HG03457 (cell line): ENCODE data around the gene PER1.
"Not testable (repeated sequence)": the region's sequence is repeated elsewhere in the genome, so short reads cannot be mapped to it uniquely, and the experiment has no call there.

ENCODE experiments used
- ATAC-seq: cut with Tn5 transposase; IDR thresholded peaks from one replicate; pipeline ENCODE4 v1.9.1; 2021; ENCODE audit warnings: moderate number of reproducible peaks; ENCODE audit not compliant: unreplicated experiment

PER1 gene

DNA sequence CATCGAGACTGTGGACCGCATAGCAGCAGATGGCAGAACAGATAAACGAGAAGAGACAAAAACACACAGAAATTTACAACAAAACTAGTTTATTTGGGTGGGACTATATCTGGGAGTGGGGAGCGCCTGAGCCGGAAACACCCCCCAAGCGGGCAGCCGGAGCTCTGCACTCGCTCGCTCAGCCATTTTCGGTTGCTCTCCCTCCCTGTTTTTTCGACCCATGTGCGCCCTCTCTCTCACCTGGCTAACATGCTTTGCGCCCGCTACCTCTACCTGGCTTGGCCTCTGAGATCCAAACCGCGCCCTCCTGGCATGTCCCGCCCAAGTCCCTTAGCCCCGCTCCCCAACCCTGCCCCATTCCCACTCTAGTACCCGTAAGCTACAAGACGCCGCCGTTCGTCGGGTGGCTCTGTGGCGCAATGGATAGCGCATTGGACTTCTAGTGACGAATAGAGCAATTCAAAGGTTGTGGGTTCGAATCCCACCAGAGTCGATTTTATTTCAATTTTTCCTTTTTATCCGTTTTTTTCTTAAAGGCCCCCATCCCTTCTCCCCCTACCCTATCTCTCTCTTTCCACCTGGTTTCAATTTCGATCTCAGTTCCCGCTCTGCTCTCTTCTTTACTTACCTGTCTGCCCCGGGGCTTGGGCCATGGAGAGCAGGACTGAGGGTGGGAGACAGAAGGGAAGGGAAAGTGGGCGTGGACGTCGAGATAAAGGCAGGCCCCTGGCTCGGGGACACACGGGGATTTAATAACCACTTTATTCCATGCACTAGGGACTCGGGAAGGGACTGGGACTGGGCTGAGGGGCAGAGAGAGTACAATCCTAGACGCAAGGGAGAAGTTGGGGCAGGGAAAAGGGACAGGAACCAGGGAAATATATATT, 31.4 kb downstream of the PER1 start:
- no peak for ATAC-seq

DNA sequence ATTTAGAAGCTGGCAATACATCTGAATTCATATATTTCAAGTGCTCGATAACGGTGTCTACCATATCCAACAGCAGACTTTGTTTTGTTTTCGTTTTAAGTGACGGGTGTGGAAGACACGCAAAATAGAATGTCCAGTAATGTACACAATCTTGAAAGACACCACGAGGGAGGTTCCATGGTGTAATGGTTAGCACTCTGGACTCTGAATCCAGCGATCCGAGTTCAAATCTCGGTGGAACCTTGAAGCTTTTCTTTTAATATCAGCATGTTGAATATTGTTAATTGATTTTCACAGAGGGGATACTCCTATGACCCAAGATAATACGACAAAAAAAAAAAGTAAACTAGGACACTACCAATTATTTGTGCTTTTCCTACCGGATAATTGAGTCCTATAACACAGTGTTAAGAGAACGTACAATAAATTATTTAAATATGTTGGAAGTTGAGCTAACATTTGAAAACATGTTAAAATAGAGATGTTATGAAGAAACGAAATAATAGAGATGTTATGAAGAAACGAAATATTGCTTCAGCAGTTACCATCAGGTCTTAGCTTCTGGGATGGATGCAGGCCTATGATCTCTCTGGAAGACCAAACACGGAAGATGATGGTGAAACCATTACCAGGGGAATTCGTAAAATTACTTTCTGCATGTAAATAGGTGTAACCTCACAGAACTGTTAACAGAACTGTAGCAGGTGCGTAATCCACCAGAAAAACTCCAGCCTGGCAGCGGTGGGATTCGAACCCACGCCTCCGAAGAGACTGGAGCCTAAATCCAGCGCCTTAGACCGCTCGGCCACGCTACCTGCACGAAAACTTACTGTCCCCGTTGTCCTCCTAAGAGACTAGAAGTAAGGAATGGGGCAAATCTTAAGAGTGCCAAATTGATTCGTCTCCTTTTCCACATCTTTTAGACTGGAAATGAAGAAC, 32.4 kb downstream of the PER1 start:
- ATAC-seq = peak; percentile 25

DNA sequence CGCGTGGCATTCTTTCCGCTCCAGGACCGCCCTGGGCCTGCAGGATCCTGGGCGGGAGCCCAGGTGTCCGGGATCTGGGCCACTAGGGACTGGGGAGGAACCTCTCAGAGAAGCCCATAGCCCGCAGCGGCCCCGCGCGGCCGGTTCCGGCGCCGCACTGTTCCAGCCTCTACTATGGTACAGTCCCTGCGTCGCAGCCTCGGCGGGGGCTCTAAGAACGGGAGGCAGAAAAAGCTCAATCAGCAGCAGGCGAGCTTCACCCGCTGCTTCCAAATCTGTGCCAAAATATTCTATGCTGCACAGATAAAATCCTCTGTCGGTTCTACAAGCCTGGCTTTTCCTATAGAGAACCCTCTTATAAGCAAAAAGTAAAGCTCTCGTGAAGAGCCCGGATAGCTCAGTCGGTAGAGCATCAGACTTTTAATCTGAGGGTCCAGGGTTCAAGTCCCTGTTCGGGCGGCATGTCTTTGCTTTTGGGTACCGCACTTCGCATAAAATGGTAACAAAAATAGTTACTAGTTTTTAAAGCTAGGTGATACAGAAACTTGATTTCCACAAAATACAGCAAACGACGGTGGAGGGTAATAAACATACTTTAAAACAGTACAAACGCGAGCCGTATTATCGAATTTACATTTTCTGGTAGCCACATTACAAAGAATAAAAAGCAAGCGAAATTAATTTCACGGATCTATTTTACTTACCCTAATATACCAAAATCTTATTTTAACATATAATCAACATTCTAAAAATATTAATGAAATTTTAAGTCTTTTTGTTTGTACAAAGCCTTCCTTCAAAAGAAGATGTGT, 33.2 kb downstream of the PER1 start:
- ATAC-seq = peak; percentile 28

DNA sequence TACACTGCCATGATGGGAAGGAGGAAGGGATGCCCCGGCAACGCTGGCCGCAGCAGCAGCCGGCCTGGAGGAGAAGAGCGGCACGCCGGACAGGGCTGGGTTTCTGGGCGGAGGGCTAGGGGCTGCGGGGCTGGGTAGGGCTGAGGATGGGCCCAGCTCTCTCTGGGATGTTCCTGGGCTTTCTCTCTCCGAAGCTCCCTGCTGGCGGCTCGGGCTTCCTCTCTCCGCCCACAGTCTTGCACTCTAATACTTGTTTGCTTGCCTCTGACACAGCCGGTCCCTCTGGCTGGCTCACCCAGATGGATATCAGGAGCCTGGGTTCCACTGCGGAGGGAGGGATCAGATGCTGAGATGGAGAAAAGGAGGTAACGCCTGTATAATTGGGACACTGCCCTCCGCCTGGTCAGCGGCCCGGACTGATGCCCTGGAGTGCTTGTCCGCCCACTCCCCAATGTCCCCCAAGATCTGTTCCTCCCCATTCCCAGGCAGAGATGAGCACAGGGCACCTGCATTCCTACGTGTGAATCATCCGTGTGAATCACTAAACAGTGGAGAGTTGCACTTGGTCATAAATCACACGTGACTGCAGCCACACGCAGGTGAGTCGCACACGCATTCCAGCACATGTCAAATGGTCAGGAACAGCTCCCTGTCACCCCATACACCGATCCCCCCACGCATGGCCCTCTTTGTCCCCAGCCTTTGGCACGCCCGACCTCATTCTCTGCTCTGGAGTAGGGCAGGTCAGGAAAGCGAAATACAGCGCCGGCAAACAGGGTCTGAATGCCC, 34.0 kb downstream of the PER1 start, which contains the start of gene ALOXE3:
TSS of gene ALOXE3 (minus strand) at position 535 of the 789 bp plus-strand sequence. CDS start at position 11, 524 bp downstream.
- ATAC-seq = no peak

DNA sequence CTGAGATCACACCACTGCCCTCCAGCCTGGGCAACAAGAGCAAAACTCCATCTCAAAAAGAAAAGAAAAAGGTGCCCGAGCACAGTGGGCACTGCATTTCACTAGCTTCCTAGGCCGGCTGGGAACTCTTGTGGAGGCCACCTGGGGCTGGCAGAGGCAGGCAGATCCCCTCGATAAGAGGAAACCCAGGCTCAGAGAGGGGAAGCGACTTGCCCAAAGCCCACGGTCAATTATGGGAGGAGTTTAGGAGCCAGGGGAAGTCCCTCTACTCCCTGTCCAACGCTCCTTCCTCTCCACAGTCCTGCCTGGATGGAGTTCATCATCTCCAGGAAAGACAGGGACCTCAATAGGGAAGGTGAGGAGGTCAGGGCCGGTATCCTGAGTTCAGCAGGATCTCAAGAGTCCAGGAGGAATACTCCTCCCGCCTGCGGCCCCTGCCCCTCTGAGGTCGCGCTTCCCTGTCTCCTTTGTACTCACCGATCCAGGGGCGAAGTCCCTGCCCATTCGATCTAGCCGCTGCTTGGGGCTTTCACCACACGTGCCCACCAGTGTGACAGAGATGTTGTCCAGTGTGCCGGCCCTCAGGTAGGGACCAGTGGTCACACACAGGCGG, 34.7 kb downstream of the PER1 start:
- ATAC-seq = no peak

DNA sequence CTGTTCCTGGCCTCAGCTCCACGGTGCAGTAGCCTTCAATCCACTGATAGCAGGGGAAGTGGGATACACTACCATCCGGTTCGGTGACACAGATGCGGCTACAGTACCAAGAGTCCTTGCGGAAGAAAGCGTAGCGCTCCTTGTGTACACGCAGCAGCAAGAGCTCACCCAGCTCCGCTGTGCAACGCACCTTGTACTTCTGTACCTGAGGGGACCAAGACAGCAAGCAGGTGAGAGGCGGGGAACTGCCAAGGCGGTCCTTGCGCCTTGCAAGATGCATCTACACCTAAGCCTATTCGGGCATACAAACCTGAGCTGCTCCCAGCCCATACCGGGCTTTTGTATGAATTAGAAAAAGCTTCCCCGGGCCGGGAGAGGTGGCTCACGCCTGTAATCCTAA, 35.4 kb downstream of the PER1 start:
- no peak for ATAC-seq

DNA sequence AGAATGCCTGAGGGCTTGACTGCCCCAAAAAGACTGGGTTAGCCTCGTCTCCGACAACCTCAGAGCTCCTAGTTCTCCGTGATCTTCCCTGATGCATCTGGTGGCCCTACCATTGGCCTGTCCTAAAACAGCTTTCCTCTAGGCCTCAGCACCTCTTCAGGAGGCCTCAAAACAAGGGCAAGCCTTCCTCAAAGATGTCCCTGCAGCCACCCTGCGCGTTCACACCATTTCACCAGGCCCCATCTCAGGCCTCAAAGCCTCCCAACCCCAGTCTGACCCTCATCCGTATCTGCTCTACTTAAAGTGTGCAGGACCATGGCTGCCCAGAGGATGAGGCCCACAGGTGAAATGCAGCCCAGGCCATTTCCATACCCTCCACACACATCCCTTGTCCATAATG, 41.3 kb downstream of the PER1 start:
- no peak for ATAC-seq

DNA sequence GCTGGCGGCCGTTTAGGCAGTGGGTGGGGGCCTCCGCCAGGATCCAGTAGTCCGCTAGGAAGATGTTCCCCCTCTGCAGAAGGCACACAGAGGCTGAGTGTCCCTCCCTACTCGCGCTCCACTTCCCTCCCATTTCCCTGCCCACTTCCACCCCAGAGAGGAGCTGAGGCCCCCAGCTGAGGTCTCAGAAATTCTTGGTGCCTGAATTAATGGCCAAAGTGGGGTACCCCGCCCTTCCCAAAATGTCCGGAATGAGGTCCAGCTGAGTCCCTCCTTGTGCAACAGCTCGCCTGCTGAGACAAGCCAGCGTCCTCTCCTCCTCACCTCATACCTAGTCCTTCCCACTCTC, 41.8 kb downstream of the PER1 start:
- no peak for ATAC-seq

DNA sequence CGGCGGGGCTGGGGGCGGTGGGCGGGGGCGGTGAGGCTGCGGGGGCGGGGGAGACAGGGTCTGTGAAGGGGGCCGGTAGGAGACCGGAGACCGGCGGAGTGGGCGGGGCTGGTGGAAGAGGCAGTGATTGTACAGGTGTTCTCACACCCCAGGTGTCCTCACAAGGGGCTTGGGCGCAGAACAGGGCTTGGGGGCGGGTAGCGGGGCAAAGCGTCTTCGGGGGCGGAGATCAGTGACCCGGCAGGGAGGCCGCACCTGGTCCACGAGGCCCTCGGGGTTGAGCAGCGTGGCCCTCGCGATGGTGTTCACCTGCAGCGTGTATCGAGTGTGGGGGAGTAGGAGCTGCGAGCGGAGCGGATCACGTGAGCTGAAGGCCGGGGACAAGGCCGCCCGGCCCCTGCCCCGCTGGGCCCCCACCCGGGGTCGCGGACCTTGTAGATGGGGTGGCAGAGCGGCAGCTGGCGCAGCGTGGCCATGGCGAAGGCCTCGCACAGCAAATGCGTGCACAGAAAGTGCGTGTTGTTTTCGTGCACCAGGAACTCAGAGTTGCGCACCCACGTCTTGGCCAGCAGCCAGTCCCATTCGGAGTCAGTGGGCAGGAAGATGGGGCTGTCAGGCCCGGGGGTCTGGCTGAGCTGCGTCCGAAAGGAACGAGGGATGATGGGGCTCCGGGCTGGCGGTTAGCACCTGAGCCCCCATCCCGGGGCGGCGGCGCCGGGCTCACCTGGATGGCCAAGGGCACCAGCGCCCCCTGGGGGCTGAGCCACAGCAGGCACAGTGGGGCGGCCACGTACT, 42.3 kb downstream of the PER1 start:
- no peak for ATAC-seq

DNA sequence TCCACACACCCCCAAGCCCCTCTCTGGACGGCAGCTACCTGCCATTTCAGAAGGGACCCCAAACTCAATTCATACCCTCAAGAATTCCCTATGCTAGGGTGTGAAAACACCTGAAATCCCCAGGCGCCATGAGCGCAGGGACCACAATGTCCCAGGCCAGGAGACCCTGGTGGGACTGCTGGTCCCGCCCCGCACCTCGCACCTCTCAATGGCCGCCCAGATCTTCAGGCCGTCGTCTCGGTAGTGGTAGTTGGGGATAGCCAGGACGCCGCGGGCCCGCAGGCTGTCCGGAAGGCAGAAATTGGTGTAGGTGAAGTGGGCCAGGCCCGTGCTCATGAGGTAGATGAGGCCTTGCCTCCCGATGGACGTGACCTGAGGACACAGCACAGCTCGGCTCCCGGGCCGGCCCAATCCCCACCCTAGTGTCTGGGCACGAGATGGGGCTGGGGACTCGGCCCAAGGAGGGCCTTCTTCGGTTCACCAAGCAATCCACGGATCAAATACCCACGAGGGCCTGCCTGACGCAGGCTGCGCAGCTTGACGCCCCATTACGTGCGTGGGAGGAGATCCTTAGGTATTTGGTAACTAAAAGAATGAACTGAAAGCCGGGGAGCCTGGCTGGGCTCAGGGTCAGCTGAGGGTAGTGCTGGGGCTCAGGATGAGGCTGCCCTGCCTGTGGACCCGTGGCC, 43.1 kb downstream of the PER1 start:
- no peak for ATAC-seq

DNA sequence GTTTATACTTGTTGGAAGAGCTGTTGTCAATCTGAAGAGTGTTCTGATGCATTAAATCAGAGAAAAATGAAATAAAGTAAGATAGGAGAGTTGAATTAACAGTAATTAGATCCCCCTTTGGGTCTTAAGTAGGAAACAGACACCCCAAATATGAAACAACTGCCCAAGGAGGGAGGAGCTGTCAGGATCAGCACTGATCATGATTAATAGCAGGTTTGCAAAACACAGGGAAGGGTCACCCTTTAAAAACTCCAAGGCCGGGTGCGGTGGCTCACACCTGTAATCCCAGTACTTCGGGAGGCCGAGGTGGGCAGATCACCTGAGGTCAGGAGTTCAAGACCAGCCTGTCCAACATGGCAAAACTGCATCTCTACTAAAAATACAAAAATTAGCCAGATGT, 45.2 kb downstream of the PER1 start:
- ATAC-seq = not testable (repeated sequence)

DNA sequence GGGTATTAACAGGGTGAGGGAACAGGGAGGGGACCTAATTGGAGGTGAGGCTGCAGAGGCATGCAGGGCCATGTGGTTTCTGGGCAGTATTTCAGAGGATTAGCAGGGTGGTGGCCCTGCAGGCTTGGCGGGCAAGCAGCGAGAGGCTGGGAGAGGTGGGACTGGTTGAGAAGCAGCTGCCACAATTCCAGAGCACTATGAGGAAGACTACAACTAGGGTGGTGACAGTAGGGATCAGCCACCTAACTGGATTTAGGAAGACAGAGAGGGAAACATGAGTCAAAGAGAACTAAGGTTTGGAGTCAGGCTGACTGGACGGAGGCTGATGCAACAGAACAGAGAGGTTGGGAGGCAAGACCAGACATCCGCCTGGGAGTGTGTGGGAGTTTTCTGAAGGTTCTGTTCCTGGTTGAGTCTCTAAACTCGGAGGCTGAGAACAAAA, 46.2 kb downstream of the PER1 start:
- ATAC-seq = no peak

DNA sequence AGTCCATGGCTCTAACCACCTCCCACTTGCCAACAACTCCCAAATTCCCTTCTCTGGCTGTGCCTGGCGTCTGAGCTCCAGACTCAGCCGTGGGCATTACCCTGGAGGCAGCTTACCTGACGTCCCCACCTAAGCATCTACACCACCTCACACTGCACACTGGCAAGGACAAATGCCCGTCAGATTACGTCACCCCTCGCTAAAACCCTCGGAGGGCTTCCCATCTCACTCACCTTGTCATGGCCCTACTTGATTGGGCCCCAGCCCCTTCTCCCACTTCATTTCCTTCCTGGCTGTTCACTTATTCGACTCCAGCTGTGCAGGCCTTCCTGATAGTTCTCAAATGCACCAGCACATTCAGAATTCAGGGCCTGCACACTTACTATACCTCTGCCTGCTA, 47.3 kb downstream of the PER1 start:
- no peak for ATAC-seq

DNA sequence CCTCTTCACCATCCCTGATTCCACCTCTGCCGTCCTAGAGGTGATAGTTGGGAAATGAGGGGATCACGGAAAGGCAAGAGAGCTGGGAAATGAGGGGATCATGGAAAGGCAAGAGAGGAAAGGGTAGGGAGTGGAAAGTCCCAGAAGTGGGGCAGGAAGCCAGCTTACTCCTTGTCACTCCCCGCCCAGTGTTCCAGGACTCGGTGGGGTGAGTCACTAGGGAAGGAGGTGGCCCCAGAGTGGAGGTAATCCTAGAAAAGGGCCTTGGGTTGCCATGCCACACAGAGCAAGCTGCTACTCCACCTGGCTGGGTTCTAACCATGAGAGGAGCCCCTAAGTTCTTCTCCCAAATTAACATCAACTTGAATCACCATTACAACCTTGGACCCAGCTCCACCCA, 48.7 kb downstream of the PER1 start:
- no peak for ATAC-seq

DNA sequence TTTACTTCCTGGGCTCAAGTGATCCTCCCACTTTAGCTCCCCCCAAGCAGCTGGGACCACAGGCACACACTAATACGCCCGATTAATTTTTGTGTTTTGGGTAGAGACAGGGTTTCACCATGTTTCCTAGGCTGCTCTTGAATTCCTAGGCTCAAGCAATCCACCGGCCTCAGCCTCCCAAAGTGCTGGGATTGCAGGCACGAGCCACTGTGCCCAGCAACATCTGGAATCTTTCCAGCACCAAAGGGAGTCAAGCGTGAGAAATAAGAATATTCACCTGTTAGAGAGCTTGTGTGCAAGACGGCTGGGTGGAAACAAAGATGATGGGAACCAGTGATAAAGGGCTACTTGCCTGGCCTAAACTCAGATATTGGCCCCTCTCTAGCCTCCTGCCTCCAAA, 50.5 kb downstream of the PER1 start:
- ATAC-seq = no peak

DNA sequence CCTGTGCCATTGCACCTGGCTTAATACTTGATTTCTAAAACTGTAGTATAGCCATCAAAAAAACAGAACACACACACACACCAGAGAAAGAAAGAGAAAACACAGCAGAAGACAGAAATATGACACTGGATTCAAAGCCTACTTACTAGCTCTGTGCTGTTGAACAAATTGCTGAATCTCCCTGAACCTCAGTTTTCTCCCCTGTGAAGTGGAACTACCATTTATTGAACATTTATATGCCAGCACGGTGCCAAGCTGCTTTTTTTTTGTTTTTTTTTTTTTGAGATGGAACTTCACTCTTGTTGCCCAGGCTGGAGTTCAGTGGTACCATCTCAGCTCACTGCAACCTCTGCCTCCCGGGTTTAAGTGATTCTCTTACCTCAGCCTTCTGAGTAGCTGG, 51.4 kb downstream of the PER1 start:
- no peak for ATAC-seq

DNA sequence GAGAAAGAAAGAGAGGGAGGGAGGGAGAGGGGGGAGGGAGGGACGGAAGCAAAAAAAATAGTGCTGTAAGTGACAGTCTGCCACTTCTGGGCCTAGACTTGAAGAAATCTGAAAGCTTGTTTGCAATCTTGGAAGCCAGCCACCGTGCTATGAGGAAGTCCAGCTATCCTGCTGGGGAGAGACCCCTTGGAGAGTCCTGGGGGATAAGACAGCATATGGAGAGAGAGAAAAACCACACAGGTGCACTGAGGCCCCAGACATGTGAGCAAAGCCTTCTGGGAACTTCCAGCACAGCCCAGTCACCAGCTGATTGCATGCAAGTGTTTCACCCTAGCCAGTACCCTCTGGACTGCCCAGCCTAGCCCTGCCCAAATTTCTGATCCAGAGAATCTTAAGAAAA, 52.1 kb downstream of the PER1 start:
- no peak for ATAC-seq

DNA sequence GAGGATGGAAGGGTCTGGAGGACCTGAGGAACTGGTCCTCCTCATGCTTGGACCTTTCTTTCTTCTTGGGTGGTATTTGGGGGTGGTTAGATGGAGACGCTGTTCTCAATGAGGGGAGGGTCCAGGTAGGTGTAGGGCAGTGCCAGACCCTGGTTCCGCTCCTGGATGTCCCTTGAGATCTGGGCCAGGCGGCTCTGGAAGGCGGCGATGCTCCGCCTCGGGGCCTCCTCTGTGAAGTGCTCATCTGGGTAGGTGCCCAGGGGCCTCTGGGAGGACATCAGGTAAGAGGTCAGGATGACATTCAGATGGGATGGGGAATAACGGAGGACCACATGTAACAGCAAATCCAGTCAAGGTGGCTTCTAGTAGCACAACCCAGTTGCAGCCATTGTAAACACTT, 55.7 kb downstream of the PER1 start:
- no peak for ATAC-seq
